Stimulated activated CD4-positive, alpha-beta T cell treated with anti-CD3 and anti-CD28 coated beads, Interleukin-12 subunit alpha, Interleukin-12 subunit beta, amount 100 ng/mL, for 48 hours (primary cell): ENCODE data around the gene ADAMTS17.
"Not testable (repeated sequence)": the region's sequence is repeated elsewhere in the genome, so short reads cannot be mapped to it uniquely, and the experiment has no call there.

ENCODE experiments used
- DNase-seq, 3 donors: peaks; one replicate each; pipeline ENCODE4 v3.0.0-alpha.2; 2020; ENCODE audit warnings: low read depth in 2 of 3, low spot score in 1 of 3

The ADAMTS17 gene

GRCh38 chr15:99981839-99982658 is 359.7 kb downstream of the ADAMTS17 start:
- DNase-seq, result no peak

GRCh38 chr15:99981191-99981647 is 360.6 kb downstream of the ADAMTS17 start:
- DNase-seq, result no peak

GRCh38 chr15:99980752-99981151 is 361.0 kb downstream of the ADAMTS17 start:
- DNase-seq, result no peak

- not testable (repeated sequence) for DNase-seq
These were observed 361.9 kb downstream of the ADAMTS17 start for GRCh38 chr15:99979886-99980285.

GRCh38 chr15:99979371-99979770 is 362.4 kb downstream of the ADAMTS17 start:
- no peak for DNase-seq

- DNase-seq, result no peak
These were observed 363.3 kb downstream of the ADAMTS17 start for GRCh38 chr15:99978426-99978825.

- no peak for DNase-seq
These were observed 363.8 kb downstream of the ADAMTS17 start for GRCh38 chr15:99977929-99978328.

GRCh38 chr15:99976811-99977271 is 364.9 kb downstream of the ADAMTS17 start:
- DNase-seq, result no peak

GRCh38 chr15:99976000-99976399 is 365.8 kb downstream of the ADAMTS17 start:
- no peak for DNase-seq

- no peak for DNase-seq
These were observed 367.5 kb downstream of the ADAMTS17 start for GRCh38 chr15:99974246-99974645.

- DNase-seq, result no peak
These were observed 368.4 kb downstream of the ADAMTS17 start for GRCh38 chr15:99973351-99973750.

- DNase-seq, result no peak
These were observed 370.8 kb downstream of the ADAMTS17 start for GRCh38 chr15:99970891-99971430.

GRCh38 chr15:99969261-99969920 is 372.4 kb downstream of the ADAMTS17 start:
- DNase-seq, result no peak

GRCh38 chr15:99967841-99968371 is 373.9 kb downstream of the ADAMTS17 start:
- DNase-seq, result no peak

GRCh38 chr15:99966815-99967214 is 375.0 kb downstream of the ADAMTS17 start:
- DNase-seq, result no peak

GRCh38 chr15:99965376-99965775 is 376.4 kb downstream of the ADAMTS17 start:
- DNase-seq, result no peak

GRCh38 chr15:99963976-99964375 is 377.8 kb downstream of the ADAMTS17 start:
- DNase-seq, result no peak

GRCh38 chr15:99963096-99963825 is 378.5 kb downstream of the ADAMTS17 start:
- no peak for DNase-seq

GRCh38 chr15:99962006-99962561 is 379.7 kb downstream of the ADAMTS17 start:
- no peak for DNase-seq

- DNase-seq, result peak in 2 of 3 donors; percentile 4 to 18
These were observed 380.7 kb downstream of the ADAMTS17 start for GRCh38 chr15:99961011-99961441.

GRCh38 chr15:99959326-99959725 is 382.4 kb downstream of the ADAMTS17 start:
- no peak for DNase-seq
